K562 (cell line): ENCODE data around the gene DEDD2.

Experiments
- CBX5 ChIP-seq: IDR thresholded peaks from 2 replicates; pipeline ENCODE4 v1.6.1; 2014; ENCODE audit warnings: low read depth, borderline replicate concordance
- NRF1 ChIP-seq, 2 experiments: fragments of 450-650 bp; IDR thresholded peaks in 1 of 2; conservative IDR thresholded peaks in 1 of 2; 2 replicates each; pipeline ENCODE4 v1.6.1; 2014; ENCODE audit warnings: mild to moderate bottlenecking in 2 of 2
- ZNF175 ChIP-seq: fragments of 200-800 bp; sonication (Bioruptor generic); IDR thresholded peaks from 2 replicates; pipeline ENCODE4 v1.6.1; 2016; ENCODE audit warnings: low read depth, mild to moderate bottlenecking, missing genetic modification characterization, missing compliant biosample characterization
- TF ChIP-seq, protein P1 (sequence below): fragments of 450-650 bp; IDR thresholded peaks from 2 replicates; pipeline ENCODE4 v1.6.1; 2016; ENCODE audit warnings: low read depth
- TF ChIP-seq, protein P2 (sequence below): sonication (generic); formaldehyde crosslinking; IDR thresholded peaks from 2 replicates; pipeline ENCODE4 v1.8.0; 2022; ENCODE audit warnings: missing genetic modification reagents, mild to moderate bottlenecking, borderline replicate concordance
- TF ChIP-seq, protein P3 (sequence below), 3 experiments: IDR thresholded peaks in 2 of 3; conservative IDR thresholded peaks in 1 of 3; 2 replicates each; pipeline ENCODE4 v1.5.1; 2011 to 2012; ENCODE audit warnings: low read length in 3 of 3, mild to moderate bottlenecking in 3 of 3, control low read depth in 2 of 3, improper control_type of control experiment in 1 of 3, inconsistent platforms in 1 of 3, low read depth in 1 of 3, mixed read lengths in 1 of 3, moderate library complexity in 1 of 3; ENCODE audit not compliant: insufficient read depth in 2 of 3

DNA sequence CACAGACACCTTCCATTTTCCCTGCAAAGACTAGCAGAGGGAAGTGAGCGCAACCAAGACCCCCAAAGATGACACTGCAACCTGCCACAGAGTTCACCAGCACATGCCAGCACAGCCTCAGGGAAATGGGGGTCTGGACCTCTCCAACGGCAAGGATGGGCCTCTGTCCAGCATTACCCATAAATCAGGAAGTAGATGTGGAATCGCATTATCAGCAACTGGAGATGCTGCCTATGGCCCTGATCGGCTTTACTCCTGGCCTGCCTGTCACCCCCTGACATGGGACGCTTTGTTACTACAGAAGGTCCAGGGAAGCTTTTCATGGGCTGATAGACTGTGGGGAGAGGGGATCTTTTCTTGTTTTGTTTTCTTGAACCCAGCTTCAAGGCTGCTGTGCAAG, 43.8 kb downstream of the DEDD2 start:
- no peak for TF ChIP-seq ZNF175 (CRISPR knock-in tag)
- TF ChIP-seq NRF1 (conservative IDR thresholded peaks at IDR 0.05 in 1 of 2, IDR thresholded peaks at IDR 0.05 in 1 of 2), result no peak
- TF ChIP-seq, protein P1, sequence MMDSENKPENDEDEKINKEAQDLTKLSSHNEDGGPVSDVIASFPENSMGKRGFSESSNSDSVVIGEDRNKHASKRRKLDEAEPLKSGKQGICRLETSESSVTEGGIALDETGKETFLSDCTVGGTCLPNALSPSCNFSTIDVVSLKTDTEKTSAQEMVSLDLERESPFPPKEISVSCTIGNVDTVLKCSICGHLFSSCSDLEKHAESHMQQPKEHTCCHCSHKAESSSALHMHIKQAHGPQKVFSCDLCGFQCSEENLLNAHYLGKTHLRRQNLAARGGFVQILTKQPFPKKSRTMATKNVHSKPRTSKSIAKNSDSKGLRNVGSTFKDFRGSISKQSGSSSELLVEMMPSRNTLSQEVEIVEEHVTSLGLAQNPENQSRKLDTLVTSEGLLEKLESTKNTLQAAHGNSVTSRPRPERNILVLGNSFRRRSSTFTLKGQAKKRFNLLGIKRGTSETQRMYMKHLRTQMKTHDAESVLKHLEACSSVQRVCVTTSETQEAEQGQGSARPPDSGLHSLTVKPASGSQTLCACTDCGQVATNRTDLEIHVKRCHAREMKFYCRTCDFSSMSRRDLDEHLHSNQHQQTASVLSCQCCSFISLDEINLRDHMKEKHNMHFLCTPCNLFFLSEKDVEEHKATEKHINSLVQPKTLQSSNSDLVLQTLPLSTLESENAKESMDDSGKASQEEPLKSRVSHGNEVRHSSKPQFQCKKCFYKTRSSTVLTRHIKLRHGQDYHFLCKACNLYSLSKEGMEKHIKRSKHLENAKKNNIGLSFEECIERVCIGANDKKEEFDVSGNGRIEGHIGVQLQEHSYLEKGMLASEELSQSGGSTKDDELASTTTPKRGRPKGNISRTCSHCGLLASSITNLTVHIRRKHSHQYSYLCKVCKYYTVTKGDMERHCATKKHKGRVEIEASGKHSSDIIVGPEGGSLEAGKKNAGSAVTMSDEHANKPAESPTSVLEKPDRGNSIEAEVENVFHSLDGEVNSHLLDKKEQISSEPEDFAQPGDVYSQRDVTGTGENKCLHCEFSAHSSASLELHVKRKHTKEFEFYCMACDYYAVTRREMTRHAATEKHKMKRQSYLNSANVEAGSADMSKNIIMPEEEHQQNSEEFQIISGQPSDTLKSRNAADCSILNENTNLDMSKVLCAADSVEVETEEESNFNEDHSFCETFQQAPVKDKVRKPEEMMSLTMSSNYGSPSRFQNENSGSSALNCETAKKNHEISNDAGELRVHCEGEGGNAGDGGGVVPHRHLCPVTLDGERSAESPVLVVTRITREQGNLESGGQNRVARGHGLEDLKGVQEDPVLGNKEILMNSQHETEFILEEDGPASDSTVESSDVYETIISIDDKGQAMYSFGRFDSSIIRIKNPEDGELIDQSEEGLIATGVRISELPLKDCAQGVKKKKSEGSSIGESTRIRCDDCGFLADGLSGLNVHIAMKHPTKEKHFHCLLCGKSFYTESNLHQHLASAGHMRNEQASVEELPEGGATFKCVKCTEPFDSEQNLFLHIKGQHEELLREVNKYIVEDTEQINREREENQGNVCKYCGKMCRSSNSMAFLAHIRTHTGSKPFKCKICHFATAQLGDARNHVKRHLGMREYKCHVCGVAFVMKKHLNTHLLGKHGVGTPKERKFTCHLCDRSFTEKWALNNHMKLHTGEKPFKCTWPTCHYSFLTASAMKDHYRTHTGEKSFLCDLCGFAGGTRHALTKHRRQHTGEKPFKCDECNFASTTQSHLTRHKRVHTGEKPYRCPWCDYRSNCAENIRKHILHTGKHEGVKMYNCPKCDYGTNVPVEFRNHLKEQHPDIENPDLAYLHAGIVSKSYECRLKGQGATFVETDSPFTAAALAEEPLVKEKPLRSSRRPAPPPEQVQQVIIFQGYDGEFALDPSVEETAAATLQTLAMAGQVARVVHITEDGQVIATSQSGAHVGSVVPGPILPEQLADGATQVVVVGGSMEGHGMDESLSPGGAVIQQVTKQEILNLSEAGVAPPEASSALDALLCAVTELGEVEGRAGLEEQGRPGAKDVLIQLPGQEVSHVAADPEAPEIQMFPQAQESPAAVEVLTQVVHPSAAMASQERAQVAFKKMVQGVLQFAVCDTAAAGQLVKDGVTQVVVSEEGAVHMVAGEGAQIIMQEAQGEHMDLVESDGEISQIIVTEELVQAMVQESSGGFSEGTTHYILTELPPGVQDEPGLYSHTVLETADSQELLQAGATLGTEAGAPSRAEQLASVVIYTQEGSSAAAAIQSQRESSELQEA, result no peak
- TF ChIP-seq CBX5, result no peak
- TF ChIP-seq, protein P2, sequence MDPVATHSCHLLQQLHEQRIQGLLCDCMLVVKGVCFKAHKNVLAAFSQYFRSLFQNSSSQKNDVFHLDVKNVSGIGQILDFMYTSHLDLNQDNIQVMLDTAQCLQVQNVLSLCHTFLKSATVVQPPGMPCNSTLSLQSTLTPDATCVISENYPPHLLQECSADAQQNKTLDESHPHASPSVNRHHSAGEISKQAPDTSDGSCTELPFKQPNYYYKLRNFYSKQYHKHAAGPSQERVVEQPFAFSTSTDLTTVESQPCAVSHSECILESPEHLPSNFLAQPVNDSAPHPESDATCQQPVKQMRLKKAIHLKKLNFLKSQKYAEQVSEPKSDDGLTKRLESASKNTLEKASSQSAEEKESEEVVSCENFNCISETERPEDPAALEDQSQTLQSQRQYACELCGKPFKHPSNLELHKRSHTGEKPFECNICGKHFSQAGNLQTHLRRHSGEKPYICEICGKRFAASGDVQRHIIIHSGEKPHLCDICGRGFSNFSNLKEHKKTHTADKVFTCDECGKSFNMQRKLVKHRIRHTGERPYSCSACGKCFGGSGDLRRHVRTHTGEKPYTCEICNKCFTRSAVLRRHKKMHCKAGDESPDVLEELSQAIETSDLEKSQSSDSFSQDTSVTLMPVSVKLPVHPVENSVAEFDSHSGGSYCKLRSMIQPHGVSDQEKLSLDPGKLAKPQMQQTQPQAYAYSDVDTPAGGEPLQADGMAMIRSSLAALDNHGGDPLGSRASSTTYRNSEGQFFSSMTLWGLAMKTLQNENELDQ (CRISPR knock-in tag), result no peak
- TF ChIP-seq, protein P3, sequence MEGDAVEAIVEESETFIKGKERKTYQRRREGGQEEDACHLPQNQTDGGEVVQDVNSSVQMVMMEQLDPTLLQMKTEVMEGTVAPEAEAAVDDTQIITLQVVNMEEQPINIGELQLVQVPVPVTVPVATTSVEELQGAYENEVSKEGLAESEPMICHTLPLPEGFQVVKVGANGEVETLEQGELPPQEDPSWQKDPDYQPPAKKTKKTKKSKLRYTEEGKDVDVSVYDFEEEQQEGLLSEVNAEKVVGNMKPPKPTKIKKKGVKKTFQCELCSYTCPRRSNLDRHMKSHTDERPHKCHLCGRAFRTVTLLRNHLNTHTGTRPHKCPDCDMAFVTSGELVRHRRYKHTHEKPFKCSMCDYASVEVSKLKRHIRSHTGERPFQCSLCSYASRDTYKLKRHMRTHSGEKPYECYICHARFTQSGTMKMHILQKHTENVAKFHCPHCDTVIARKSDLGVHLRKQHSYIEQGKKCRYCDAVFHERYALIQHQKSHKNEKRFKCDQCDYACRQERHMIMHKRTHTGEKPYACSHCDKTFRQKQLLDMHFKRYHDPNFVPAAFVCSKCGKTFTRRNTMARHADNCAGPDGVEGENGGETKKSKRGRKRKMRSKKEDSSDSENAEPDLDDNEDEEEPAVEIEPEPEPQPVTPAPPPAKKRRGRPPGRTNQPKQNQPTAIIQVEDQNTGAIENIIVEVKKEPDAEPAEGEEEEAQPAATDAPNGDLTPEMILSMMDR (IDR thresholded peaks at IDR 0.05 in 2 of 3, conservative IDR thresholded peaks at IDR 0.05 in 1 of 3; ENCODE audit: insufficient read depth in 2 of 3, low read depth in 1 of 3, low read length in 3 of 3), result no peak
